GM23248 (cell line): ENCODE data around the gene DCLK3. TPM values are rescaled to one million over a fixed set of nuclear protein-coding genes. Genes with fewer than 3 reads are reported as not detected.

ENCODE experiments used
- DNase-seq: peaks from one replicate; pipeline ENCODE4 v3.0.0-alpha.2; 2015
- H2AFZ ChIP-seq: fragments of 200-600 bp; sonication (generic); 2 replicates; pipeline ENCODE4 v1.6.1; 2016; ENCODE audit warnings: antibody characterized with exemption
- H3F3A ChIP-seq: fragments of 200-600 bp; sonication (generic); 2 replicates; pipeline ENCODE4 v1.6.1; 2016; ENCODE audit warnings: mild to moderate bottlenecking, antibody characterized with exemption, mixed run types; ENCODE audit not compliant: insufficient read depth
- H3K27ac ChIP-seq: fragments of 200-600 bp; sonication (generic); 2 replicates; pipeline ENCODE4 v1.5.1; 2016; ENCODE audit warnings: mild to moderate bottlenecking
- H3K27me3 ChIP-seq: fragments of 200-600 bp; sonication (generic); replicated peaks from 2 replicates; pipeline ENCODE4 v1.6.1; 2016; ENCODE audit warnings: mild to moderate bottlenecking; ENCODE audit not compliant: insufficient read depth
- H3K36me3 ChIP-seq: fragments of 200-600 bp; sonication (generic); 2 replicates; pipeline ENCODE4 v1.6.1; 2016; ENCODE audit warnings: low read depth, mild to moderate bottlenecking
- H3K4me1 ChIP-seq: fragments of 200-600 bp; sonication (generic); 2 replicates; pipeline ENCODE4 v1.6.1; 2016; ENCODE audit warnings: mild to moderate bottlenecking; ENCODE audit not compliant: insufficient read depth
- H3K4me2 ChIP-seq: fragments of 200-600 bp; sonication (generic); one replicate; pipeline ENCODE4 v1.6.1; 2016; ENCODE audit warnings: mild to moderate bottlenecking; ENCODE audit not compliant: unreplicated experiment
- H3K4me3 ChIP-seq: fragments of 200-600 bp; sonication (generic); 2 replicates; pipeline ENCODE4 v1.5.1; 2016; ENCODE audit warnings: mild to moderate bottlenecking
- H3K79me2 ChIP-seq: fragments of 200-600 bp; sonication (generic); 2 replicates; pipeline ENCODE4 v1.6.1; 2016; ENCODE audit warnings: mild to moderate bottlenecking; ENCODE audit not compliant: insufficient read depth
- H3K9ac ChIP-seq: fragments of 200-600 bp; sonication (generic); 2 replicates; pipeline ENCODE4 v1.6.1; 2016; ENCODE audit warnings: mild to moderate bottlenecking
- H3K9me2 ChIP-seq: fragments of 200-600 bp; sonication (generic); 2 replicates; pipeline ENCODE4 v1.6.1; 2016; ENCODE audit warnings: mixed run types, mild to moderate bottlenecking, moderate library complexity; ENCODE audit not compliant: insufficient read depth
- H3K9me3 ChIP-seq: fragments of 200-600 bp; sonication (generic); one replicate; pipeline ENCODE4 v1.6.1; 2017; ENCODE audit warnings: low read depth
- H4K20me1 ChIP-seq: fragments of 200-600 bp; sonication (generic); 2 replicates; pipeline ENCODE4 v1.6.0; 2016; ENCODE audit not compliant: insufficient read depth
- EZH2 ChIP-seq: fragments of 200-600 bp; sonication (generic); IDR thresholded peaks from 2 replicates; pipeline ENCODE4 v1.6.1; 2018; ENCODE audit warnings: antibody characterized with exemption, mild to moderate bottlenecking; ENCODE audit not compliant: insufficient read depth, poor library complexity, severe bottlenecking
- EZH2phosphoT487 ChIP-seq: fragments of 200-600 bp; sonication (generic); IDR thresholded peaks from 2 replicates; pipeline ENCODE4 v1.6.1; 2018; ENCODE audit warnings: antibody characterized with exemption, moderate library complexity, mild to moderate bottlenecking, low read depth; ENCODE audit not compliant: insufficient read depth
- WGBS, 2 experiments: methylation state at CpG; one replicate each; pipeline ENCODE4 v1.1.6; 2015 to 2017; ENCODE audit warnings: low lambda C conversion rate in 2 of 2, low coverage in 1 of 2; ENCODE audit errors: missing lambda C conversion rate in 2 of 2; 5-methylcytosine and 5-hydroxymethylcytosine counted together
- in situ Hi-C: fragments of 300-500 bp; cut with MboI; formaldehyde crosslinking; loops from 2 replicates; pipeline ENCODE4 v1.15.0; 2020
- polyA plus RNA-seq: library from polyadenylated mRNA; unstranded; fragments of >200 nt; fragmentation: Nextera tagmentation; extraction: Ambion mirVana; gene quantifications from 2 replicates; pipeline ENCODE4 v1.2.1, GENCODE V29; 2016
- total RNA-seq: library from RNA; depleted of rRNA; stranded (reverse); fragments of >200 nt; shearing (Covaris generic); gene quantifications from 2 replicates; pipeline ENCODE4 v1.2.3, GENCODE V29; 2014

DCLK3 gene
- total and polyA plus RNA-seq, 2 experiments from 2014 or later = under 0.01 TPM; not detected in 1

DNA sequence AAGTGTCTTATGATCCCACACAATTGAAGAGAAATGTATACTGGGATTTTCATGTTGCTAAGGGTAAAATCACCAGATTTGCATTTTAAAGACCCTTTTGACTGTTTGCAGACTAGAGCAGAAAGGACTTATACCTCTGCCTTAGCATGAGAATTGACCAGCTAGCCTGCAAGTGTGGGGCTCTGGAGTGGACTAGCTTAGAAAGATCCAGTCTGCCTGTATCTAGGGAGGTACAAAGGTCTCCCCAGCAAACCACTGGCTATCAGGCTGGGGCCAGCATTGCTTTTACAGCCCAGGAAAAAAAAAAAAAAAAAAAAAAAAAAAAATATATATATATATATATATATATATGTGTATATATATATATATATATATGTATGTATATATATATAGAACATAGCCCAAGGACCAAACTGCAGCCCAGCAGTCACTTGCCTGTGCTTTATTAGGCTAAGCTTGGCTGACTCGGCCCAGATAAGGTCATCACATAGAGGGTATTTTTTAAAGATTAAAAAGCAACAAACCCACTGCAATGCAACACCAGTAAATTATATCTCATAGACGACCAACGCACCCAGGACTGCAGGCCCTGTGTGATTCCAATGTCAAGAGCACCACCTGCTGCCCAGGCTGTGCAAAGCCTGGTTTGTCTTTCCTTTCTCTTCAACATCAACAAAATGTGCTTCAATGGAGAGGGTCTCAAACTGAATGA, 63.7 kb downstream of the DCLK3 start:
- Histone ChIP-seq H3K36me3 (no peaks in the 10 kb centered on the region), H3K9me3 (no peaks in the 10 kb centered on the region), H3K27me3 (no peaks in the 10 kb centered on the region), H3K4me3 (no peak overlapping the region), H3K27ac (no peak overlapping the region), H3K9me2 (no peaks in the 10 kb centered on the region), H4K20me1 (no peaks in the 10 kb centered on the region), H3K9ac (no peak overlapping the region), H3F3A (peaks cover 12% of the 10 kb centered on the region; the same call in 1 of the 2 replicates), H3K4me1 (peaks cover 22% of the 10 kb centered on the region), H3K4me2 (peak overlapping the region; percentile 55), H2AFZ (no peak overlapping the region), H3K79me2 (no peaks in the 10 kb centered on the region)
- TF ChIP-seq EZH2phosphoT487 (no peak), EZH2 (no peak)
- 0 to 1% methylated on average over 3 of the region's 3 CpGs for WGBS, 2 experiments
- in situ Hi-C loops = loop anchor here (5.0 to 10.0 kb wide), 2 partner anchors 583 to 746 kb away; no protein-coding TSS in a partner anchor
- peak; percentile 89 for DNase-seq

- no peak for TF ChIP-seq EZH2phosphoT487
- TF ChIP-seq EZH2 = no peak
- in situ Hi-C loops = no loop called here
- 70 to 90% methylated on average over 3 of the region's 3 CpGs for WGBS, 2 experiments
- Histone ChIP-seq H3K9ac (no peak overlapping the region), H3K9me3 (no peaks in the 10 kb centered on the region), H3K36me3 (no peaks in the 10 kb centered on the region), H3K9me2 (no peaks in the 10 kb centered on the region), H3K27me3 (no peaks in the 10 kb centered on the region), H3K4me1 (peaks cover 32% of the 10 kb centered on the region), H3F3A (peaks cover 20% of the 10 kb centered on the region; the same call in 1 of the 2 replicates), H2AFZ (no peak overlapping the region), H3K27ac (no peak overlapping the region), H3K4me3 (no peak overlapping the region), H4K20me1 (no peaks in the 10 kb centered on the region), H3K4me2 (no peak overlapping the region), H3K79me2 (no peaks in the 10 kb centered on the region)
- DNase-seq = no peak
Measured at GRCh38 chr3:36698314-36698713, 66.0 kb downstream of the DCLK3 start.

- in situ Hi-C loops = no loop called here
- no peaks in the 10 kb centered on the region for H3K36me3 ChIP-seq
Measured at GRCh38 chr3:36697229-36698001, 66.9 kb downstream of the DCLK3 start.

DNA sequence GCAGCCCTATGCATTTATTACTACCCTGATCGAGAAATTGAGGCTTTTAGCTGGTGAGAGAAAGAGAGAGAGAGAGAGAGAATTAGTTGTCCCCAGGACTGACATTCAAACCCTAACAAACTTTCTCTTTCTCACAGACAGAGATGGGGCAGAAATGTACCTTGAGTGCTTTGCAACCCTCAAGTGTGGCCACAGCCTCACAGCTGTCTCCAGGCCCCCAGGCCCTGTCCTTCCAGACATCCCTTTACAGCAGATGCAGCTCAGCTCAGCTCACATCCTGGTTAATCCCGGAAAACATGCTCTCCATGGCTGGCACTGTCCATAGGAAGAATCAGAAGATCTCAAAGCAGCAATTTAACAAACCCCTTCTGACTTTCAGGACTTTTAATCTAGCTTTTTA, 67.6 kb downstream of the DCLK3 start:
- H3K4me1 ChIP-seq = peaks cover 28% of the 10 kb centered on the region
- H2AFZ ChIP-seq = no peak overlapping the region
- H3K79me2 ChIP-seq = no peaks in the 10 kb centered on the region
- H4K20me1 ChIP-seq = no peaks in the 10 kb centered on the region
- no peak overlapping the region for H3K4me2 ChIP-seq
- H3K9me3 ChIP-seq = no peaks in the 10 kb centered on the region
- DNase-seq = no peak
- H3K27me3 ChIP-seq = no peaks in the 10 kb centered on the region
- peaks cover 20% of the 10 kb centered on the region; the same call in 1 of the 2 replicates for H3F3A ChIP-seq
- H3K4me3 ChIP-seq = no peak overlapping the region
- 75 to 87% methylated on average over 2 of the region's 2 CpGs for WGBS, 2 experiments
- no peak overlapping the region for H3K27ac ChIP-seq
- no peaks in the 10 kb centered on the region for H3K9me2 ChIP-seq
- H3K9ac ChIP-seq = no peak overlapping the region
- TF ChIP-seq EZH2phosphoT487 (no peak), EZH2 (no peak)
- H3K36me3 ChIP-seq = no peaks in the 10 kb centered on the region
- in situ Hi-C loops = no loop called here

More at GRCh38 chr3:36697229-36698001, 66.9 kb downstream of the DCLK3 start:
- H3K4me1 ChIP-seq = peaks cover 32% of the 10 kb centered on the region
- H3K4me2 ChIP-seq = no peak overlapping the region
- TF ChIP-seq EZH2phosphoT487 = no peak
- no peak for TF ChIP-seq EZH2
- no peaks in the 10 kb centered on the region for H3K27me3 ChIP-seq
- DNase-seq = no peak
- H3K27ac ChIP-seq = no peak overlapping the region
- H3K4me3 ChIP-seq = no peak overlapping the region
- H2AFZ ChIP-seq = no peak overlapping the region
- no peaks in the 10 kb centered on the region for H3K9me2 ChIP-seq
- no peak overlapping the region for H3K9ac ChIP-seq
- no peaks in the 10 kb centered on the region for H4K20me1 ChIP-seq
- no peaks in the 10 kb centered on the region for H3K9me3 ChIP-seq
- 92 to 95% methylated on average over 8 of the region's 8 CpGs for WGBS, 2 experiments
- no peaks in the 10 kb centered on the region for H3K79me2 ChIP-seq
- peaks cover 20% of the 10 kb centered on the region; the same call in 1 of the 2 replicates for H3F3A ChIP-seq
